CD4-positive, alpha-beta T cell (primary cell): Measurements from ENCODE around the gene IQGAP1. TPM values are rescaled to one million over a fixed set of nuclear protein-coding genes. Genes with fewer than 3 reads are reported as not detected.

Source experiments
- ATAC-seq: fragments of 200-7000 bp; cut with Tn5 transposase; one replicate; pipeline ENCODE4 v1.10.0; 2022; ENCODE audit warnings: mild to moderate bottlenecking; ENCODE audit not compliant: poor library complexity
- CTCF ChIA-PET: fragments of 350-600 bp; sonication (Branson Sonifier 250); formaldehyde crosslinking; loops from one replicate; lab custom pipeline; 2021; ENCODE audit warnings: antibody characterized with exemption, inconsistent platforms; lab: Charles Lee
- POLR2A ChIA-PET: fragments of 350-600 bp; sonication (Branson Sonifier 250); formaldehyde crosslinking; loops from one replicate; lab custom pipeline; 2021; ENCODE audit warnings: antibody characterized with exemption, inconsistent platforms; lab: Charles Lee
- DNase-seq, 14 experiments: peaks; one replicate each; pipeline ENCODE4 v3.0.0-alpha.2; 2013 to 2020; ENCODE audit warnings: mixed read lengths in 2 of 14
- H3K27ac ChIP-seq, 2 donors: one replicate each; pipeline versions ENCODE4 v1.5.1 to v1.7.0; 2013; ENCODE audit warnings: low read length in 2 of 2, low read depth in 1 of 2, mild to moderate bottlenecking in 1 of 2
- H3K27me3 ChIP-seq, 2 experiments: 1 replicate in 1 of 2; 2 replicates in 1 of 2; pipeline versions ENCODE4 v1.6.1 to v1.7.0; 2013; ENCODE audit warnings: low read length in 2 of 2, control low read depth in 1 of 2, mild to moderate bottlenecking in 1 of 2, moderate library complexity in 1 of 2; ENCODE audit not compliant: insufficient read depth in 2 of 2, control insufficient read depth in 1 of 2
- H3K36me3 ChIP-seq: one replicate; pipeline ENCODE4 v1.6.1; 2013; ENCODE audit warnings: low read length, control low read depth; ENCODE audit not compliant: insufficient read depth
- H3K4me1 ChIP-seq: one replicate; pipeline ENCODE4 v1.6.1; 2013; ENCODE audit warnings: low read length, control low read depth; ENCODE audit not compliant: insufficient read depth
- H3K4me3 ChIP-seq: one replicate; pipeline ENCODE4 v1.5.1; 2013; ENCODE audit warnings: mild to moderate bottlenecking, low read length, moderate library complexity
- H3K9me3 ChIP-seq, 2 experiments: 1 replicate in 1 of 2; 2 replicates in 1 of 2; pipeline versions ENCODE4 v1.6.1 to v1.7.0; 2013; ENCODE audit warnings: low read length in 2 of 2, mild to moderate bottlenecking in 2 of 2, control low read depth in 1 of 2, moderate library complexity in 1 of 2; ENCODE audit not compliant: control insufficient read depth in 1 of 2, insufficient read depth in 1 of 2
- H3K27ac Mint-ChIP-seq: one replicate; pipeline ENCODE4 v1.8.0; 2020; ENCODE audit warnings: mixed read lengths
- H3K27me3 Mint-ChIP-seq: one replicate; pipeline ENCODE4 v1.8.0; 2021; ENCODE audit warnings: mixed read lengths
- H3K36me3 Mint-ChIP-seq: one replicate; pipeline ENCODE4 v1.8.0; 2021; ENCODE audit warnings: low read depth, mixed read lengths
- H3K4me1 Mint-ChIP-seq: one replicate; pipeline ENCODE4 v1.8.0; 2021; ENCODE audit warnings: low read depth, mixed read lengths
- H3K4me3 Mint-ChIP-seq: one replicate; pipeline ENCODE4 v1.8.0; 2020; ENCODE audit warnings: mild to moderate bottlenecking, mixed read lengths
- H3K9me3 Mint-ChIP-seq: one replicate; pipeline ENCODE4 v1.8.0; 2020; ENCODE audit warnings: mixed read lengths
- CTCF ChIP-seq: fragments of 200-600 bp; IDR thresholded peaks from one replicate; pipeline ENCODE4 v1.8.0; 2022; ENCODE audit warnings: antibody characterized with exemption, mild to moderate bottlenecking
- intact Hi-C, 2 experiments: fragments of 100-400 bp; cut with DNase I in 1 of 2; cut with micrococcal nuclease in 1 of 2; formaldehyde crosslinking; loops; one replicate each; pipeline versions ENCODE4 v1.15.1 to v1.9.0; 2023 to 2025; cut with DNase I, micrococcal nuclease
- total RNA-seq, 174 experiments: library from RNA in 2 of 174; stranded (reverse) in 2 of 174; gene quantifications; one replicate each; pipeline ENCODE4 v1.2.3 and lab custom pipeline; 2021 to 2026

IQGAP1 gene
- total RNA-seq, 2 experiments from 2014 or later: 76.8 to 78.7 TPM

GRCh38 chr15:90386221-90386620 lies 1.8 kb upstream of the IQGAP1 start:
- ATAC-seq: no peak

GRCh38 chr15:90388462-90389380 lies 679 bp downstream of the IQGAP1 start:
- CTCF ChIA-PET: interaction anchor here (0.8 to 3.3 kb wide), 8 partner anchors 11 to 68 kb away, joined by 3 to 14 read pairs (median 3); no protein-coding TSS in a partner anchor
- TF ChIP-seq CTCF: no peak
- no peaks in the 10 kb centered on the region for H3K9me3 Mint-ChIP-seq
- ATAC-seq (peak; percentile 13), DNase-seq (peak in 13 of 14 experiments; percentile 26 to 79 (median 42))
- Histone ChIP-seq H3K9me3 (no peaks in the 10 kb centered on the region), H3K4me1 (peaks cover 45% of the 10 kb centered on the region), H3K36me3 (peaks cover 21% of the 10 kb centered on the region), H3K27ac (peak overlapping the region; percentile 73 to 75), H3K4me3 (peak overlapping the region; percentile 89), H3K27me3 (no peaks in the 10 kb centered on the region)
- POLR2A ChIA-PET: interaction anchor here (0.6 to 3.0 kb wide), 17 partner anchors 8 to 328 kb away, joined by 3 to 50 read pairs (median 7); partner anchors contain the start of genes BLM, CIB1, GDPGP1 and NGRN
- no peaks in the 10 kb centered on the region for H3K27me3 Mint-ChIP-seq
- H3K4me3 Mint-ChIP-seq: peak overlapping the region; percentile 95
- H3K27ac Mint-ChIP-seq: peak overlapping the region; percentile 95
- H3K36me3 Mint-ChIP-seq: peaks cover 50% of the 10 kb centered on the region
- intact Hi-C loops: loop anchor here (1.0 to 5.0 kb wide), 5 partner anchors 11 to 156 kb away; partner anchors contain the start of genes CIB1 (in 1 of the 2), GDPGP1 (in 1 of the 2) and ZNF774 (in 1 of the 2)
- H3K4me1 Mint-ChIP-seq: peaks cover 59% of the 10 kb centered on the region

More at GRCh38 chr15:90386221-90386620, 1.8 kb upstream of the IQGAP1 start:
- Histone ChIP-seq H3K36me3 (peaks cover 8% of the 10 kb centered on the region), H3K9me3 (no peaks in the 10 kb centered on the region), H3K27ac (no peak overlapping the region), H3K4me3 (no peak overlapping the region), H3K4me1 (peaks cover 28% of the 10 kb centered on the region), H3K27me3 (no peaks in the 10 kb centered on the region)
- intact Hi-C loops: loop anchor here in 1 of 2 experiments (5.0 kb wide), 1 partner anchor 154 kb away; the partner anchor contains the start of genes CIB1 and GDPGP1
- Mint-ChIP-seq H3K27ac (peak overlapping the region; percentile 72), H3K4me3 (peak overlapping the region; percentile 21), H3K27me3 (no peaks in the 10 kb centered on the region), H3K36me3 (peaks cover 29% of the 10 kb centered on the region), H3K4me1 (peaks cover 44% of the 10 kb centered on the region), H3K9me3 (no peaks in the 10 kb centered on the region)
- DNase-seq: no peak
- ChIA-PET POLR2A (no interaction called here), CTCF (interaction anchor here (0.6 kb wide), 1 partner anchor 499 kb away, joined by 3 read pairs; no protein-coding TSS in a partner anchor)
- TF ChIP-seq CTCF: no peak

- peaks cover 64% of the 10 kb centered on the region for H3K4me1 Mint-ChIP-seq
- peak overlapping the region; percentile 95 for H3K27ac Mint-ChIP-seq
- H3K9me3 ChIP-seq: no peaks in the 10 kb centered on the region
- ChIA-PET CTCF (interaction anchor here (0.8 to 3.3 kb wide), 3 partner anchors 11 to 41 kb away, joined by 3 to 14 read pairs (median 5); no protein-coding TSS in a partner anchor), POLR2A (interaction anchor here (0.7 to 3.0 kb wide), 5 partner anchors 11 to 148 kb away, joined by 3 to 50 read pairs (median 38); no protein-coding TSS in a partner anchor)
- TF ChIP-seq CTCF: no peak
- no peaks in the 10 kb centered on the region for H3K9me3 Mint-ChIP-seq
- DNase-seq: no peak
- no peaks in the 10 kb centered on the region for H3K27me3 ChIP-seq
- peak overlapping the region; percentile 85 for H3K4me3 Mint-ChIP-seq
- no peak overlapping the region for H3K27ac ChIP-seq
- H3K27me3 Mint-ChIP-seq: no peaks in the 10 kb centered on the region
- peak overlapping the region; percentile 89 for H3K4me3 ChIP-seq
- intact Hi-C loops: loop anchor here in 1 of 2 experiments (5.0 kb wide), 1 partner anchor 157 kb away; the partner anchor contains the start of genes CIB1 and GDPGP1
- no peak for ATAC-seq
- peaks cover 53% of the 10 kb centered on the region for H3K4me1 ChIP-seq
- H3K36me3 ChIP-seq: peaks cover 21% of the 10 kb centered on the region
- peaks cover 50% of the 10 kb centered on the region for H3K36me3 Mint-ChIP-seq
Observed at GRCh38 chr15:90389513-90389912, 1.5 kb downstream of the IQGAP1 start.
